ENCODE measurements around the gene COASY. TPM values are rescaled to one million over a fixed set of nuclear protein-coding genes. Genes with fewer than 3 reads are reported as not detected.

The COASY gene
- total and polyA plus RNA-seq, 4 donors: 18.2 to 78.1 (median 51.7) TPM

DNA sequence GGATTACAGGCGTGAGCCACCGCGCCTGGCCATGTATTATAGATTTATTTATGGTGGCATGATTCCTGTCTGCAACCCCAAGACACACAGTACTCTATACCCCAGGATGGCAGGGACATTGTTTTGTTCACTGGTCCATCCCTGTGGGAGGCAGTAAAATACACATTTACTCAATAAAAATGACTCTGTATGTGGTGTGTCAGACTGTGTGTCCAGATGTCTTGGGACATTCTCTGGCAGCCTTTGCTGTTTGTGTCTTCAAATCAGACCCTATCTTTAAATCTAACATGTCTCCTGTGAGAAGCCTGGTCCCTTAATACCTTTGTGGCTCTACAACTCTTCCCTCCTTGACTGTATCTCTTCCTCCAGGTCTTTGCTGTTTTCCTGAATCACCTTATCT, 1.7 kb upstream of the COASY start:
- Histone ChIP-seq H3K9ac (ENCODE audit: low read depth in 1 of 2, low read length in 2 of 2) (no peak overlapping the region), H3K9me3 (ENCODE audit: control insufficient read depth in 4 of 4, low read length in 3 of 4) (no peaks in the 10 kb centered on the region), H3K4me1 (ENCODE audit: control insufficient read depth in 4 of 4, insufficient read depth in 4 of 4, low read length in 3 of 4) (peaks cover 10 to 41% (median 34%) of the 10 kb centered on the region in 4 donors), H3K27me3 (ENCODE audit: control insufficient read depth in 4 of 4, insufficient read depth in 4 of 4, low read length in 3 of 4) (no peaks in the 10 kb centered on the region), H3K4me3 (ENCODE audit: low read depth in 1 of 3, low read length in 3 of 3) (no peak overlapping the region), H3K36me3 (ENCODE audit: control insufficient read depth in 4 of 4, insufficient read depth in 3 of 4, low read depth in 1 of 4, low read length in 3 of 4) (peaks cover 0 to 3% (median 0%) of the 10 kb centered on the region in 4 donors), H3K27ac (ENCODE audit: low read depth in 1 of 2, low read length in 2 of 2) (no peak overlapping the region)
- TF ChIP-seq TAF1 (conservative IDR thresholded peaks at IDR 0.05) (no peak), RXRA (IDR thresholded peaks at IDR 0.05) (no peak), HNF4G (IDR thresholded peaks at IDR 0.05) (no peak), SP1 (IDR thresholded peaks at IDR 0.05) (no peak), RAD21 (IDR thresholded peaks at IDR 0.05) (no peak)
- TF ChIP-seq, protein P1, sequence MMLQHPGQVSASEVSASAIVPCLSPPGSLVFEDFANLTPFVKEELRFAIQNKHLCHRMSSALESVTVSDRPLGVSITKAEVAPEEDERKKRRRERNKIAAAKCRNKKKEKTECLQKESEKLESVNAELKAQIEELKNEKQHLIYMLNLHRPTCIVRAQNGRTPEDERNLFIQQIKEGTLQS (IDR thresholded peaks at IDR 0.05): no peak
- TF ChIP-seq, protein P2, sequence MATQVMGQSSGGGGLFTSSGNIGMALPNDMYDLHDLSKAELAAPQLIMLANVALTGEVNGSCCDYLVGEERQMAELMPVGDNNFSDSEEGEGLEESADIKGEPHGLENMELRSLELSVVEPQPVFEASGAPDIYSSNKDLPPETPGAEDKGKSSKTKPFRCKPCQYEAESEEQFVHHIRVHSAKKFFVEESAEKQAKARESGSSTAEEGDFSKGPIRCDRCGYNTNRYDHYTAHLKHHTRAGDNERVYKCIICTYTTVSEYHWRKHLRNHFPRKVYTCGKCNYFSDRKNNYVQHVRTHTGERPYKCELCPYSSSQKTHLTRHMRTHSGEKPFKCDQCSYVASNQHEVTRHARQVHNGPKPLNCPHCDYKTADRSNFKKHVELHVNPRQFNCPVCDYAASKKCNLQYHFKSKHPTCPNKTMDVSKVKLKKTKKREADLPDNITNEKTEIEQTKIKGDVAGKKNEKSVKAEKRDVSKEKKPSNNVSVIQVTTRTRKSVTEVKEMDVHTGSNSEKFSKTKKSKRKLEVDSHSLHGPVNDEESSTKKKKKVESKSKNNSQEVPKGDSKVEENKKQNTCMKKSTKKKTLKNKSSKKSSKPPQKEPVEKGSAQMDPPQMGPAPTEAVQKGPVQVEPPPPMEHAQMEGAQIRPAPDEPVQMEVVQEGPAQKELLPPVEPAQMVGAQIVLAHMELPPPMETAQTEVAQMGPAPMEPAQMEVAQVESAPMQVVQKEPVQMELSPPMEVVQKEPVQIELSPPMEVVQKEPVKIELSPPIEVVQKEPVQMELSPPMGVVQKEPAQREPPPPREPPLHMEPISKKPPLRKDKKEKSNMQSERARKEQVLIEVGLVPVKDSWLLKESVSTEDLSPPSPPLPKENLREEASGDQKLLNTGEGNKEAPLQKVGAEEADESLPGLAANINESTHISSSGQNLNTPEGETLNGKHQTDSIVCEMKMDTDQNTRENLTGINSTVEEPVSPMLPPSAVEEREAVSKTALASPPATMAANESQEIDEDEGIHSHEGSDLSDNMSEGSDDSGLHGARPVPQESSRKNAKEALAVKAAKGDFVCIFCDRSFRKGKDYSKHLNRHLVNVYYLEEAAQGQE (IDR thresholded peaks at IDR 0.05): no peak
- no peak for DNase-seq (ENCODE audit: low spot score)
- 92% methylated on average over 3 of the region's 3 CpGs for WGBS

DNA sequence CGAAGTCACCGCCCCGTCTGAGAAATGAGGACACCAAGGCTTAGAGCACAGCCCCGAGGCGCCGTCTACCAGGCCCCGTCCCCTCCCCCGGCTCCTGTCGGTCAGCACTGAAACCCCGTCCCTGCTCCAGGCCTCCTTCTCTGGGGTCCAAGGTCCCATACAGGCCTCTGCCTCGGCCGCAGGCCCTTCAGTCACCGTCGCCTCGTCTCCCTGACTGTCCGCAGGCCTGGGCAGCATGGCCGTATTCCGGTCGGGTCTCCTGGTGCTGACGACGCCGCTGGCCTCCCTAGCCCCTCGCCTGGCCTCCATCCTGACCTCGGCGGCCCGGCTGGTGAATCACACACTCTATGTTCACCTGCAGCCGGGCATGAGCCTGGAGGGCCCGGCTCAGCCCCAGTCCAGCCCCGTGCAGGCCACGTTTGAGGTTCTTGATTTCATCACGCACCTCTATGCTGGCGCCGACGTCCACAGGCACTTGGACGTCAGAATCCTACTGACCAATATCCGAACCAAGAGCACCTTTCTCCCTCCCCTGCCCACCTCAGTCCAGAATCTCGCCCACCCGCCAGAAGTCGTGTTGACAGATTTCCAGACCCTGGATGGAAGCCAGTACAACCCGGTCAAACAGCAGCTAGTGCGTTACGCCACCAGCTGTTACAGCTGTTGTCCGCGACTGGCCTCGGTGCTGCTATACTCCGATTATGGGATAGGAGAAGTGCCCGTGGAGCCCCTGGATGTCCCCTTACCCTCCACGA, 617 bp downstream of the COASY start:
- no peak for DNase-seq (ENCODE audit: low spot score)
- no peaks in the 10 kb centered on the region for H3K9me3 ChIP-seq (ENCODE audit: control insufficient read depth in 4 of 4, low read length in 3 of 4)
- H3K36me3 ChIP-seq (ENCODE audit: control insufficient read depth in 4 of 4, insufficient read depth in 3 of 4, low read depth in 1 of 4, low read length in 3 of 4): peaks cover 0 to 8% (median 5%) of the 10 kb centered on the region in 4 donors
- peak overlapping the region; percentile 85 to 86 for H3K27ac ChIP-seq (ENCODE audit: low read depth in 1 of 2, low read length in 2 of 2)
- H3K4me1 ChIP-seq (ENCODE audit: control insufficient read depth in 4 of 4, insufficient read depth in 4 of 4, low read length in 3 of 4): peaks cover 15 to 56% (median 45%) of the 10 kb centered on the region in 4 donors
- peak overlapping the region; percentile 80 to 90 (median 85) for H3K4me3 ChIP-seq (ENCODE audit: low read depth in 1 of 3, low read length in 3 of 3)
- TF ChIP-seq, protein P2 (IDR thresholded peaks at IDR 0.05): no peak
- TF ChIP-seq, protein P3, sequence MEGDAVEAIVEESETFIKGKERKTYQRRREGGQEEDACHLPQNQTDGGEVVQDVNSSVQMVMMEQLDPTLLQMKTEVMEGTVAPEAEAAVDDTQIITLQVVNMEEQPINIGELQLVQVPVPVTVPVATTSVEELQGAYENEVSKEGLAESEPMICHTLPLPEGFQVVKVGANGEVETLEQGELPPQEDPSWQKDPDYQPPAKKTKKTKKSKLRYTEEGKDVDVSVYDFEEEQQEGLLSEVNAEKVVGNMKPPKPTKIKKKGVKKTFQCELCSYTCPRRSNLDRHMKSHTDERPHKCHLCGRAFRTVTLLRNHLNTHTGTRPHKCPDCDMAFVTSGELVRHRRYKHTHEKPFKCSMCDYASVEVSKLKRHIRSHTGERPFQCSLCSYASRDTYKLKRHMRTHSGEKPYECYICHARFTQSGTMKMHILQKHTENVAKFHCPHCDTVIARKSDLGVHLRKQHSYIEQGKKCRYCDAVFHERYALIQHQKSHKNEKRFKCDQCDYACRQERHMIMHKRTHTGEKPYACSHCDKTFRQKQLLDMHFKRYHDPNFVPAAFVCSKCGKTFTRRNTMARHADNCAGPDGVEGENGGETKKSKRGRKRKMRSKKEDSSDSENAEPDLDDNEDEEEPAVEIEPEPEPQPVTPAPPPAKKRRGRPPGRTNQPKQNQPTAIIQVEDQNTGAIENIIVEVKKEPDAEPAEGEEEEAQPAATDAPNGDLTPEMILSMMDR (IDR thresholded peaks at IDR 0.05; ENCODE audit: low read depth, low read length, missing input control): peak; percentile 1
- TF ChIP-seq RAD21 (IDR thresholded peaks at IDR 0.05): peak in 1 of 2 donors; percentile 6
- peak overlapping the region; percentile 61 to 97 for H3K9ac ChIP-seq (ENCODE audit: low read depth in 1 of 2, low read length in 2 of 2)
- 3% methylated on average over 48 of the region's 48 CpGs for WGBS
- H3K27me3 ChIP-seq (ENCODE audit: control insufficient read depth in 4 of 4, insufficient read depth in 4 of 4, low read length in 3 of 4): no peaks in the 10 kb centered on the region
